GM23248 (cell line): ENCODE measurements around the gene WBP11.

ENCODE experiments used
- EZH2 ChIP-seq: fragments of 200-600 bp; sonication (generic); IDR thresholded peaks from 2 replicates; pipeline ENCODE4 v1.6.1; 2018; ENCODE audit warnings: antibody characterized with exemption, mild to moderate bottlenecking; ENCODE audit not compliant: insufficient read depth, poor library complexity, severe bottlenecking
- EZH2phosphoT487 ChIP-seq: fragments of 200-600 bp; sonication (generic); IDR thresholded peaks from 2 replicates; pipeline ENCODE4 v1.6.1; 2018; ENCODE audit warnings: antibody characterized with exemption, moderate library complexity, mild to moderate bottlenecking, low read depth; ENCODE audit not compliant: insufficient read depth

DNA sequence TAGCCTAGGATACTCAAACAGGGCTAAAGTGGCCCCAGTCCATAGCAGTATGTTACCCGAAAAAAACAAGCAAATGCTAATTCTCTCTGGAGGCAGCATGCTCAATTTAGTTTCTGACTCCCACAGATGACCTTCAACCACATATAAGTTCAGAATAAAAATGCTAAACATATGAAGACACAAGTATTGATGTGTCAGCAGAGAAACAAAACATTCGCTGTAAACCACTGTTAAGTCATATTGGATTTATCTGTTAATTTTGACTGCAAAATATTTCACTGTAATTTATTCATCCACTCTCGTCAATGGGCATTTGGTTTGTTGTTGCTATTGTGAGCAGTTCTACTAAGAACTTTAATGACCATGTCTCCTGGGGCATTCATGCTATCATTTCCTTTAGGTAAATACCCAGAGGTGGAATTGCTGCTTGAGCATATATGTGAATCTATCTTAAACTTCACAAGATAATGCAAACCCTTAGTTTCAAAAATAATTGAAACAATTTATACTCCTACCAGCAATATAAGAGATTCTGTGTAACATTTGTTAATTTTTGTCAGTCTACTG, 36.5 kb downstream of the WBP11 start:
- TF ChIP-seq EZH2 = no peak
- no peak for TF ChIP-seq EZH2phosphoT487
